H1 (cell line): Measurements from ENCODE around the gene CRYBB1. TPM values are rescaled to one million over a fixed set of nuclear protein-coding genes. Genes with fewer than 3 reads are reported as not detected.
A peak's percentile ranks its signal among the peaks of the same experiment; 100 is the strongest.

ENCODE experiments used
- CTCF ChIA-PET: fragments of 300-600 bp; sonication (Branson Sonifier 250); formaldehyde crosslinking; loops from one replicate; lab custom pipeline; 2021; ENCODE audit not compliant: partially characterized antibody; lab: Charles Lee
- POLR2A ChIA-PET: fragments of 300-600 bp; sonication (Branson Sonifier 250); formaldehyde crosslinking; loops from one replicate; lab custom pipeline; 2021; ENCODE audit warnings: inconsistent platforms; ENCODE audit not compliant: partially characterized antibody; lab: Charles Lee
- DNase-seq, 2 experiments: peaks; one replicate each; pipeline versions ENCODE4 v3.0.0 to v3.0.0-alpha.2; 2010 to 2022; ENCODE audit warnings: low spot score in 2 of 2, low read depth in 1 of 2, mixed read lengths in 1 of 2
- FAIRE-seq: peaks from 2 replicates; lab custom pipeline; 2011; peaks lifted over from hg19 to GRCh38; lab: Jason Lieb, UNC
- H2AFZ ChIP-seq: 2 replicates; pipeline ENCODE4 v1.8.1; 2012; ENCODE audit warnings: low read length, inconsistent platforms
- H2AK5ac ChIP-seq: 2 replicates; pipeline ENCODE4 v1.6.1; 2013; ENCODE audit warnings: low read depth, low read length
- H2BK120ac ChIP-seq: replicated peaks from 2 replicates; pipeline ENCODE3; 2013; ENCODE audit warnings: low read depth, low read length, inconsistent platforms
- H2BK12ac ChIP-seq: 2 replicates; pipeline ENCODE4 v1.6.1; 2013; ENCODE audit warnings: low read depth, low read length
- H2BK15ac ChIP-seq: 2 replicates; pipeline ENCODE4 v1.6.1; 2013; ENCODE audit warnings: low read length
- H2BK20ac ChIP-seq: 2 replicates; pipeline ENCODE4 v1.6.1; 2013; ENCODE audit warnings: low read length
- H2BK5ac ChIP-seq: 2 replicates; pipeline ENCODE4 v1.6.1; 2013; ENCODE audit warnings: low read depth, low read length
- H3K14ac ChIP-seq: 2 replicates; pipeline ENCODE4 v1.6.1; 2013; ENCODE audit warnings: inconsistent platforms; ENCODE audit not compliant: insufficient read length
- H3K18ac ChIP-seq: 2 replicates; pipeline ENCODE4 v1.6.1; 2013; ENCODE audit warnings: low read length; ENCODE audit errors: extremely low read depth
- H3K23ac ChIP-seq: 2 replicates; pipeline ENCODE4 v1.6.1; 2013; ENCODE audit warnings: inconsistent platforms; ENCODE audit not compliant: insufficient read length
- H3K23me2 ChIP-seq: 2 replicates; pipeline ENCODE4 v1.6.1; 2013; ENCODE audit warnings: low read depth, low read length
- H3K27ac ChIP-seq: 2 replicates; pipeline ENCODE4 v1.6.1; 2011; ENCODE audit warnings: low read depth, low read length, inconsistent platforms
- H3K27me3 ChIP-seq, 4 experiments: replicated peaks in 1 of 4; 1 replicate in 1 of 4; 2 replicates in 3 of 4; pipeline versions ENCODE4 v1.6.1 to v1.8.1; 2011 to 2013; ENCODE audit warnings: low read length in 3 of 4, mild to moderate bottlenecking in 3 of 4, inconsistent platforms in 2 of 4, mixed read lengths in 2 of 4, moderate library complexity in 1 of 4; ENCODE audit not compliant: control insufficient read depth in 3 of 4, insufficient read depth in 3 of 4; ENCODE audit errors: extremely low read depth in 1 of 4
- H3K36me3 ChIP-seq, 4 experiments: 2 replicates each; pipeline versions ENCODE4 v1.6.1 to v1.8.1; 2011 to 2013; ENCODE audit warnings: mild to moderate bottlenecking in 4 of 4, low read length in 3 of 4, moderate library complexity in 2 of 4, control low read depth in 1 of 4, inconsistent platforms in 1 of 4; ENCODE audit not compliant: insufficient read depth in 4 of 4, control insufficient read depth in 2 of 4
- H3K4ac ChIP-seq: replicated peaks from 2 replicates; pipeline ENCODE3; 2013; ENCODE audit warnings: low read length, low read depth, mixed read lengths, inconsistent platforms; ENCODE audit not compliant: insufficient read length
- H3K4me1 ChIP-seq, 4 experiments: replicated peaks in 1 of 4; 1 replicate in 1 of 4; 2 replicates in 3 of 4; pipeline versions ENCODE4 v1.6.1 to v1.8.1; 2011 to 2013; ENCODE audit warnings: low read length in 3 of 4, inconsistent platforms in 2 of 4, mixed read lengths in 1 of 4; ENCODE audit not compliant: insufficient read depth in 4 of 4, control insufficient read depth in 3 of 4
- H3K4me2 ChIP-seq, 2 experiments: 2 replicates each; pipeline versions ENCODE4 v1.6.1 to v1.8.1; 2011 to 2013; ENCODE audit warnings: low read depth in 2 of 2, low read length in 2 of 2, control low read depth in 1 of 2, inconsistent platforms in 1 of 2, mild to moderate bottlenecking in 1 of 2; ENCODE audit not compliant: insufficient read depth in 1 of 2
- H3K4me3 ChIP-seq, 4 experiments: fragments of 200-600, 300-600 bp in 1 of 4; sonication (generic), shearing (Covaris generic), sonication (Bioruptor Twin) in 1 of 4; 2 replicates each; pipeline versions ENCODE4 v1.5.1 to v1.8.1; 2011 to 2016; ENCODE audit warnings: low read length in 4 of 4, low read depth in 3 of 4, control low read depth in 2 of 4, inconsistent platforms in 2 of 4, mild to moderate bottlenecking in 2 of 4, mixed read lengths in 1 of 4, moderate library complexity in 1 of 4; ENCODE audit not compliant: insufficient read depth in 2 of 4; ENCODE audit errors: extremely low read depth in 1 of 4
- H3K56ac ChIP-seq: replicated peaks from 2 replicates; pipeline ENCODE3; 2013; ENCODE audit warnings: low read depth, mild to moderate bottlenecking, mixed read lengths, low read length, inconsistent platforms; ENCODE audit not compliant: insufficient read length
- H3K79me1 ChIP-seq: 2 replicates; pipeline ENCODE4 v1.6.1; 2013; ENCODE audit warnings: low read depth, low read length, control low read depth
- H3K79me2 ChIP-seq, 2 experiments: 2 replicates each; pipeline versions ENCODE4 v1.6.1 to v1.8.1; 2012 to 2013; ENCODE audit warnings: low read length in 2 of 2, mild to moderate bottlenecking in 2 of 2, inconsistent platforms in 1 of 2; ENCODE audit not compliant: insufficient read depth in 2 of 2, control insufficient read depth in 1 of 2
- H3K9ac ChIP-seq, 4 experiments: replicated peaks in 1 of 4; 1 replicate in 1 of 4; 2 replicates in 3 of 4; pipeline versions ENCODE4 v1.6.1 to v1.8.1; 2011 to 2013; ENCODE audit warnings: low read depth in 3 of 4, low read length in 3 of 4, control low read depth in 2 of 4, mild to moderate bottlenecking in 2 of 4, moderate library complexity in 2 of 4, inconsistent platforms in 1 of 4; ENCODE audit errors: extremely low read depth in 1 of 4
- H3K9me3 ChIP-seq, 2 experiments: 2 replicates each; pipeline versions ENCODE4 v1.6.1 to v1.8.1; 2012 to 2013; ENCODE audit warnings: mild to moderate bottlenecking in 2 of 2, moderate library complexity in 2 of 2, control low read depth in 1 of 2, inconsistent platforms in 1 of 2, low read depth in 1 of 2, low read length in 1 of 2, mixed read lengths in 1 of 2; ENCODE audit not compliant: insufficient read depth in 2 of 2
- H4K20me1 ChIP-seq, 2 experiments: replicated peaks in 1 of 2; 2 replicates each; pipeline versions ENCODE3 to v1.8.1; 2011 to 2013; ENCODE audit warnings: inconsistent platforms in 2 of 2, low read length in 2 of 2, mild to moderate bottlenecking in 1 of 2; ENCODE audit not compliant: insufficient read depth in 2 of 2, control insufficient read depth in 1 of 2
- H4K5ac ChIP-seq: 2 replicates; pipeline ENCODE4 v1.6.1; 2013; ENCODE audit warnings: low read length, low read depth, mixed read lengths, inconsistent platforms; ENCODE audit not compliant: insufficient read length
- H4K8ac ChIP-seq: 2 replicates; pipeline ENCODE4 v1.8.0; 2013; ENCODE audit warnings: mild to moderate bottlenecking, moderate library complexity, low read length, inconsistent platforms; ENCODE audit not compliant: insufficient read depth; ENCODE audit errors: extremely low read depth
- H4K91ac ChIP-seq: replicated peaks from 2 replicates; pipeline ENCODE3; 2013; ENCODE audit warnings: low read length, mixed read lengths, inconsistent platforms; ENCODE audit not compliant: insufficient read length
- CBX8 ChIP-seq: fragments of 300-800, 300-1000 bp; sonication (generic); IDR thresholded peaks from 2 replicates; pipeline ENCODE4 v1.7.1; 2016; ENCODE audit warnings: low read depth, low read length, borderline replicate concordance
- KDM5A ChIP-seq: fragments of 200-600 bp; IDR thresholded peaks from 2 replicates; pipeline ENCODE4 v1.7.1; 2012; ENCODE audit warnings: mild to moderate bottlenecking, low read length, inconsistent platforms, mixed read lengths
- POLR2AphosphoS5 ChIP-seq: IDR thresholded peaks from 2 replicates; pipeline ENCODE4 v1.6.1; 2011; ENCODE audit warnings: low read depth, low read length
- RFX5 ChIP-seq: IDR thresholded peaks from 2 replicates; pipeline ENCODE4 v1.6.1; 2011; ENCODE audit warnings: low read depth, low read length, improper control_type of control experiment, borderline replicate concordance
- RXRA ChIP-seq: IDR thresholded peaks from 2 replicates; pipeline ENCODE4 v1.6.1; 2011; ENCODE audit warnings: low read depth, mild to moderate bottlenecking, low read length, moderate library complexity; ENCODE audit not compliant: insufficient read depth
- SP2 ChIP-seq: IDR thresholded peaks from 2 replicates; pipeline ENCODE4 v1.6.1; 2012; ENCODE audit warnings: mild to moderate bottlenecking, low read length, inconsistent platforms
- TCF12 ChIP-seq: IDR thresholded peaks from 2 replicates; pipeline ENCODE4 v1.6.1; 2011; ENCODE audit warnings: low read depth, mild to moderate bottlenecking, low read length
- WGBS, 2 experiments: shearing (Covaris generic) in 1 of 2; methylation state at CpG; one replicate each; pipeline versions ENCODE4 v1.1.6 to v1.1.7; 2013 to 2015; ENCODE audit warnings: low lambda C conversion rate in 2 of 2, mixed read lengths in 2 of 2, inconsistent platforms in 1 of 2, low coverage in 1 of 2, missing lambda C conversion rate in 1 of 2; ENCODE audit not compliant: insufficient replicate concordance in 2 of 2, insufficient coverage in 1 of 2, insufficient read length in 1 of 2; ENCODE audit errors: extremely low coverage in 1 of 2, missing lambda C conversion rate in 1 of 2; 5-methylcytosine and 5-hydroxymethylcytosine counted together
- polyA plus RNA-seq, 7 experiments: library from polyadenylated mRNA; depleted of rRNA in 3 of 7; stranded (reverse) in 5 of 7; unstranded in 2 of 7; fragments of >200 nt in 5 of 7; fragments of 200-250 nt in 2 of 7; gene quantifications; 1 replicate in 5 of 7; 2 replicates in 1 of 7; 4 replicates in 1 of 7; pipeline versions ENCODE4 v1.2.1 to v1.2.3, GENCODE V29; 2011 to 2013; ENCODE audit warnings: missing spikeins in 2 of 7, mixed read lengths in 2 of 7
- total RNA-seq: library from RNA; stranded (reverse); fragmentation: NEBNext Ultra II Directional; extraction: Animal tissue kit (Norgen Biotek cat#: 25700); gene quantifications from 2 replicates; pipeline ENCODE4 v1.2.1, GENCODE V29; 2021
- TF ChIP-seq, protein P1 (sequence below), 3 experiments: IDR thresholded peaks; 1 replicate in 2 of 3; 2 replicates in 1 of 3; pipeline versions ENCODE4 v1.5.1 to v1.6.1; 2011; ENCODE audit warnings: low read length in 3 of 3, mild to moderate bottlenecking in 3 of 3, inconsistent platforms in 2 of 3, low read depth in 1 of 3, moderate library complexity in 1 of 3; ENCODE audit not compliant: insufficient read depth in 1 of 3; ENCODE audit errors: control extremely low read depth in 1 of 3

Gene CRYBB1
- total and polyA plus RNA-seq, 2 of the 8 experiments (the other 6 are each of a cell fraction or from before 2014, with no cell fraction given) = 1.7 to 6.0 TPM

DNA sequence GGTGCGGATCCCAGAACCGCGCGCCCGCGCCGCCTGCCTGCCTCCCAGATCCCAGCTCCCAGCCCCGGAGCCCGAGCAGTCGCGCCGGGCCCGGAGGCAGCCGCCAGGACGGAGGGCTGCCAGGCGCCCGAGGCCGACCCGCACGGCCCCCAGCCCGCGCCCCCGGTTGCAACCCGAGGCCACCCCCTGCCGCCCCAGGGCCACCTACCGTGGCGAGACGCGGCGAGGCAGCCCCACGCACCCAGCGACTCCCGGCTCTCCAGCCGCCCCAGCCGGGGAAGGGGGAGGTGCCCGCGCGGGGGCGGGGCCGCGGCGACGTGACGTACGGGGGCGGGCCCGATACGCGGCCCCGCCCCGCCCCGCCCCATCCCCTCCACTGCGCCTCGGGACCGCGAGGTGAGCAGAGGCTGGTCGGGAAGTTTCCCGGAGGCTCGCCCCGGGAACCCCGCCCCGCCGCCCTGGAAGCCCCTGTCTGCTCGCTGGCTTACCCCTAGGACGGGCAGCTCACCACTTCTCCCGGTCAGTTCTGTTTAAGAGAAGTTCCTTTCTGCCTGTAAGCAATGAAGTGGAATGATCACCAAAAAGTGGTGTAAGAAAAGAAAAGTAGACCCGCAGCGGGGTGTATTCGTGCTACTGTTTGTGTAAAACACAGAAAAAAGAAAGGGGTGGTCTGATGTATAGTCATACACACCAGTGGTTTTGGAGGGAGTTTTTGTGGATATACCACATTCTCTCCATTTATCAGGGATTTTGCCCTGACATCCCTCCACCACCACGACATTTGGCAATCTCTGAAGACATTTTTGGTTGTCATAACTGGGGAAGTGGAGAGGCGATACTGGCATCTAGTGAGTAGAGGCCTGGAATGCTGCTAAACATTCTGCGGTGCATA lies 27.7 kb downstream of the CRYBB1 start, which contains the start of gene TPST2:
Gene TPST2 (minus strand): TSS at position 288 of the 892 bp plus-strand sequence. CDS start 48,502 bp downstream, outside the sequence.
- peak within 1 kb of the TSS; percentile 64 for H3K18ac ChIP-seq
- peak within 1 kb of the TSS; percentile 70 for H4K91ac ChIP-seq
- peak within 1 kb of the TSS; percentile 26 to 74 (median 53); a peak in 6 of 7 replicates for H3K9ac ChIP-seq
- no peak within 1 kb of the TSS for H3K56ac ChIP-seq
- H3K4ac ChIP-seq = no peak within 1 kb of the TSS
- H2AFZ ChIP-seq = no peak within 1 kb of the TSS
- H2BK20ac ChIP-seq = no peak within 1 kb of the TSS
- 0 out of 2 replicates have a peak within 1 kb of the TSS, but pooled peaks have one; percentile 6 for H2BK12ac ChIP-seq
- peak; percentile 28 for FAIRE-seq
- no peaks in the 10 kb centered on the region for H3K27me3 ChIP-seq
- no peaks in the 10 kb centered on the region for H3K9me3 ChIP-seq
- WGBS, 2 experiments = 39% methylated on average over 13 of the region's 72 CpGs; no CpG with 5 or more reads in 1 of the 2 experiments
- peak in 1 of 2 experiments; percentile 85 for DNase-seq
- peaks cover 5% of the 10 kb centered on the region; the same call in 1 of the 2 replicates for H3K23me2 ChIP-seq
- H3K79me2 ChIP-seq = peaks cover 10 to 45% of the 10 kb centered on the region in 2 experiments; a peak in 3 of 4 replicates
- peak within 1 kb of the TSS; percentile 81 to 84 for H3K4me2 ChIP-seq
- H4K8ac ChIP-seq = no peak within 1 kb of the TSS; the same call in 1 of the 2 replicates
- ChIA-PET POLR2A (interaction anchor here (0.6 to 2.2 kb wide), 7 partner anchors 10 to 315 kb away, joined by 3 to 9 read pairs (median 4); no protein-coding TSS in a partner anchor), CTCF (interaction anchor here (0.8 to 1.4 kb wide), 3 partner anchors 13 to 89 kb away, joined by 3 to 4 read pairs (median 4); no protein-coding TSS in a partner anchor)
- H2BK5ac ChIP-seq = peak within 1 kb of the TSS; percentile 69; the same call in 1 of the 2 replicates
- H3K79me1 ChIP-seq = peaks cover 4% of the 10 kb centered on the region; the same call in 1 of the 2 replicates
- peaks cover 4 to 8% of the 10 kb centered on the region in 2 experiments for H4K20me1 ChIP-seq
- H3K14ac ChIP-seq = no peak within 1 kb of the TSS
- H2AK5ac ChIP-seq = no peak within 1 kb of the TSS
- peak within 1 kb of the TSS; percentile 51; the same call in 1 of the 2 replicates for H3K27ac ChIP-seq
- H3K36me3 ChIP-seq = 0 out of 8 replicates have a peak, but pooled peaks cover 0 to 5% (median 0%) of the 10 kb centered on the region in 4 experiments
- H4K5ac ChIP-seq = no peak within 1 kb of the TSS
- H3K23ac ChIP-seq = no peak within 1 kb of the TSS
- 0 out of 2 replicates have a peak within 1 kb of the TSS, but pooled peaks have one; percentile 61 for H2BK15ac ChIP-seq
- H3K4me1 ChIP-seq = peaks cover 0 to 15% (median 4%) of the 10 kb centered on the region in 4 experiments; a peak in 6 of 7 replicates
- H2BK120ac ChIP-seq = peak within 1 kb of the TSS; percentile 33
- peak within 1 kb of the TSS; percentile 64 to 100 (median 70) for H3K4me3 ChIP-seq
- TF ChIP-seq KDM5A (no peak), RXRA (no peak), POLR2AphosphoS5 (peak; percentile 18; the same call in 1 of the 2 replicates), SP2 (no peak), RFX5 (no peak), CBX8 (no peak), TCF12 (no peak)
- TF ChIP-seq, protein P1, sequence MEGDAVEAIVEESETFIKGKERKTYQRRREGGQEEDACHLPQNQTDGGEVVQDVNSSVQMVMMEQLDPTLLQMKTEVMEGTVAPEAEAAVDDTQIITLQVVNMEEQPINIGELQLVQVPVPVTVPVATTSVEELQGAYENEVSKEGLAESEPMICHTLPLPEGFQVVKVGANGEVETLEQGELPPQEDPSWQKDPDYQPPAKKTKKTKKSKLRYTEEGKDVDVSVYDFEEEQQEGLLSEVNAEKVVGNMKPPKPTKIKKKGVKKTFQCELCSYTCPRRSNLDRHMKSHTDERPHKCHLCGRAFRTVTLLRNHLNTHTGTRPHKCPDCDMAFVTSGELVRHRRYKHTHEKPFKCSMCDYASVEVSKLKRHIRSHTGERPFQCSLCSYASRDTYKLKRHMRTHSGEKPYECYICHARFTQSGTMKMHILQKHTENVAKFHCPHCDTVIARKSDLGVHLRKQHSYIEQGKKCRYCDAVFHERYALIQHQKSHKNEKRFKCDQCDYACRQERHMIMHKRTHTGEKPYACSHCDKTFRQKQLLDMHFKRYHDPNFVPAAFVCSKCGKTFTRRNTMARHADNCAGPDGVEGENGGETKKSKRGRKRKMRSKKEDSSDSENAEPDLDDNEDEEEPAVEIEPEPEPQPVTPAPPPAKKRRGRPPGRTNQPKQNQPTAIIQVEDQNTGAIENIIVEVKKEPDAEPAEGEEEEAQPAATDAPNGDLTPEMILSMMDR (IDR thresholded peaks at IDR 0.05; ENCODE audit: control extremely low read depth in 1 of 3, insufficient read depth in 1 of 3, low read depth in 1 of 3, low read length in 3 of 3) = no peak
